Uterus (tissue), 2 donors: ENCODE results near the gene PKDREJ.

Experiments
- CTCF ChIP-seq, 4 experiments: fragments of 200-600 bp in 2 of 4; fragments of 450-650 bp in 2 of 4; sonication (generic) in 2 of 4; IDR thresholded peaks; one replicate each; pipeline ENCODE4 v1.5.1; 2016 to 2019; ENCODE audit warnings: antibody characterized with exemption in 4 of 4, mild to moderate bottlenecking in 2 of 4, moderate library complexity in 1 of 4
- POLR2A ChIP-seq, 2 donors: fragments of 450-650 bp; IDR thresholded peaks; one replicate each; pipeline ENCODE4 v1.6.1; 2016; ENCODE audit warnings: antibody characterized with exemption in 2 of 2, mild to moderate bottlenecking in 1 of 2, moderate library complexity in 1 of 2

GRCh38 chr22:46280999-46281623, 18.0 kb upstream of the PKDREJ start:
- no peak for TF ChIP-seq CTCF (IDR thresholded peaks at IDR 0.05)
- TF ChIP-seq POLR2A (IDR thresholded peaks at IDR 0.05): no peak
